K562 (cell line): ENCODE data around the gene CHD5. TPM values are rescaled to one million over a fixed set of nuclear protein-coding genes. Genes with fewer than 3 reads are reported as not detected.

Experiments used
- ATAC-seq: fragments of 200-7000 bp; cut with Tn5 transposase; 3 replicates; pipeline ENCODE4 v1.9.1; 2020; ENCODE audit warnings: moderate library complexity
- BruUV-seq: library from RNA; stranded (reverse); fragments of 400-500 nt; replicated peaks from 2 replicates; lab custom pipeline; 2021; lab: Mats Ljungman, UMichigan
- CTCF ChIA-PET: fragments of 300-600 bp; formaldehyde crosslinking; extraction: SDS; loops from one replicate; lab custom pipeline; 2021; ENCODE audit warnings: low intra/inter-chr PET ratio; lab: Yijun Ruan, JAX
- POLR2A ChIA-PET: fragments of 300-600, 350-650 bp; sonication (Branson Sonifier 250); formaldehyde crosslinking; extraction: SDS; loops from one replicate; lab custom pipeline; 2021; ENCODE audit warnings: antibody characterized with exemption, inconsistent platforms; lab: Yijun Ruan, JAX
- DNase-seq, 4 experiments: peaks; one replicate each; pipeline versions ENCODE4 v3.0.0 to v3.0.0-alpha.2; 2011 to 2018; ENCODE audit warnings: low spot score in 3 of 4, mixed read lengths in 3 of 4; ENCODE audit errors: extremely low read depth in 1 of 4
- FAIRE-seq: peaks from 2 replicates; lab custom pipeline; 2011; peaks lifted over from hg19 to GRCh38; lab: Jason Lieb, UNC
- H2AFZ ChIP-seq: 2 replicates; pipeline ENCODE4 v1.6.0; 2011; ENCODE audit warnings: low read depth, low read length, control low read depth, inconsistent platforms
- H3K27ac ChIP-seq: fragments of 200-600 bp; 3 replicates; pipeline ENCODE4 v1.8.0; 2011; ENCODE audit warnings: low read depth, mild to moderate bottlenecking, control low read depth, inconsistent platforms, low read length, moderate library complexity, mixed read lengths; ENCODE audit errors: extremely low read depth
- H3K27me3 ChIP-seq, 2 experiments: fragments of 300-600 bp in 1 of 2; 2 replicates in 1 of 2; 3 replicates in 1 of 2; pipeline versions ENCODE4 v1.6.0 to v1.8.0; 2011; ENCODE audit warnings: inconsistent platforms in 2 of 2, low read length in 2 of 2, mild to moderate bottlenecking in 1 of 2, mixed read lengths in 1 of 2, moderate library complexity in 1 of 2; ENCODE audit not compliant: control insufficient read depth in 2 of 2, insufficient read depth in 2 of 2
- H3K36me3 ChIP-seq: fragments of 300-600 bp; 3 replicates; pipeline ENCODE4 v1.8.0; 2011; ENCODE audit warnings: mild to moderate bottlenecking, low read length, inconsistent platforms; ENCODE audit not compliant: control insufficient read depth, insufficient read depth
- H3K4me1 ChIP-seq, 2 experiments: fragments of 200-600 bp in 1 of 2; replicated peaks in 1 of 2; 2 replicates in 1 of 2; 3 replicates in 1 of 2; pipeline versions ENCODE4 v1.5.1 to v1.8.0; 2011; ENCODE audit warnings: inconsistent platforms in 2 of 2, low read length in 2 of 2, mild to moderate bottlenecking in 1 of 2, mixed read lengths in 1 of 2, moderate library complexity in 1 of 2; ENCODE audit not compliant: control insufficient read depth in 2 of 2, insufficient read depth in 2 of 2
- H3K4me2 ChIP-seq: 2 replicates; pipeline ENCODE4 v1.6.1; 2011; ENCODE audit warnings: low read length, control low read depth, inconsistent platforms, mixed read lengths; ENCODE audit not compliant: insufficient read depth
- H3K4me3 ChIP-seq: fragments of 200-600 bp; sonication (generic), shearing (Covaris generic); 2 replicates; pipeline ENCODE4 v1.5.1; 2016; ENCODE audit warnings: control low read depth, inconsistent platforms
- H3K79me2 ChIP-seq: fragments of 200-600 bp; 3 replicates; pipeline ENCODE4 v1.8.0; 2011; ENCODE audit warnings: low read length, inconsistent platforms; ENCODE audit not compliant: control insufficient read depth, insufficient read depth
- H3K9ac ChIP-seq, 2 experiments: 2 replicates each; pipeline versions ENCODE4 v1.6.0 to v1.6.1; 2011; ENCODE audit warnings: low read depth in 2 of 2, low read length in 2 of 2, control low read depth in 1 of 2, inconsistent platforms in 1 of 2, mild to moderate bottlenecking in 1 of 2, mixed read lengths in 1 of 2; ENCODE audit not compliant: insufficient read depth in 1 of 2
- H3K9me1 ChIP-seq: one replicate; pipeline ENCODE4 v1.6.0; 2011; ENCODE audit warnings: inconsistent platforms, mild to moderate bottlenecking, low read length, moderate library complexity; ENCODE audit not compliant: control insufficient read depth, insufficient read depth
- H3K9me3 ChIP-seq: replicated peaks from 2 replicates; pipeline ENCODE4 v1.5.1; 2011; ENCODE audit warnings: low read depth, low read length, inconsistent platforms; ENCODE audit not compliant: control insufficient read depth, insufficient read depth
- H4K20me1 ChIP-seq: replicated peaks from 2 replicates; pipeline ENCODE4 v1.6.1; 2011; ENCODE audit warnings: low read length, inconsistent platforms, mixed read lengths; ENCODE audit not compliant: control insufficient read depth, insufficient read depth
- LCOR ChIP-seq: sonication (generic); formaldehyde crosslinking; IDR thresholded peaks from 2 replicates; pipeline ENCODE4 v1.8.0; 2022; ENCODE audit warnings: mild to moderate bottlenecking, missing genetic modification reagents
- MTA3 ChIP-seq: fragments of 450-650 bp; formaldehyde crosslinking; IDR thresholded peaks from 2 replicates; pipeline ENCODE4 v1.6.1; 2017; ENCODE audit warnings: mild to moderate bottlenecking, borderline replicate concordance
- PRPF4 ChIP-seq: fragments of 200-400 bp; formaldehyde crosslinking; IDR thresholded peaks from one replicate; pipeline ENCODE4 v1.6.1; 2017; ENCODE audit warnings: low read length, low read depth, mild to moderate bottlenecking; ENCODE audit not compliant: insufficient read depth, poor library complexity, severe bottlenecking
- RAD21 ChIP-seq, 2 experiments: fragments of 250-450 bp in 1 of 2; fragments of 450-650 bp in 1 of 2; sonication (Bioruptor Pico) in 1 of 2; formaldehyde crosslinking in 1 of 2; IDR thresholded peaks in 1 of 2; conservative IDR thresholded peaks in 1 of 2; 2 replicates each; pipeline versions ENCODE4 v1.4.0 to v1.8.0; 2020 to 2022; ENCODE audit warnings: mild to moderate bottlenecking in 2 of 2, moderate library complexity in 1 of 2
- TARDBP ChIP-seq: fragments of 450-650 bp; IDR thresholded peaks from 2 replicates; pipeline ENCODE4 v1.6.1; 2016
- ZNF644 ChIP-seq: fragments of 200-800 bp; sonication (Bioruptor generic); IDR thresholded peaks from 2 replicates; pipeline ENCODE4 v1.6.1; 2016; ENCODE audit warnings: low read depth, missing genetic modification characterization, missing compliant biosample characterization
- ZNF668 ChIP-seq: fragments of 250-450 bp; sonication (Bioruptor Pico); IDR thresholded peaks from 2 replicates; pipeline ENCODE4 v1.8.0; 2022; ENCODE audit warnings: mild to moderate bottlenecking, inconsistent platforms
- WGBS: fragments of 100-300 bp; shearing (Covaris generic); methylation state at CpG from one replicate; pipeline ENCODE4 v1.1.6; 2016; ENCODE audit warnings: low coverage, mixed read lengths; ENCODE audit not compliant: insufficient coverage; ENCODE audit errors: missing lambda C conversion rate; 5-methylcytosine and 5-hydroxymethylcytosine counted together
- in situ Hi-C: fragments of 300-500 bp; cut with MboI; formaldehyde crosslinking; loops from 4 replicates; pipeline ENCODE4 v1.15.0; 2018; ENCODE audit warnings: inconsistent platforms, mixed read lengths
- intact Hi-C: fragments of 100-400 bp; cut with micrococcal nuclease; formaldehyde crosslinking; loops from 2 replicates; pipeline ENCODE4 v1.14.2; 2022
- polyA plus RNA-seq, 8 experiments: library from polyadenylated mRNA; depleted of rRNA in 4 of 8; stranded (reverse) in 5 of 8; unstranded in 3 of 8; fragments of >200 nt; fragmentation: Nextera tagmentation in 2 of 8; fragmentation: Illumina TruSeq in 1 of 8; extraction: Ambion mirVana in 2 of 8; extraction: Trizol in 1 of 8; gene quantifications; 2 replicates each; pipeline versions ENCODE4 v1.2.1 to v1.2.3, GENCODE V29; 2011 to 2014; ENCODE audit warnings: inconsistent platforms in 1 of 8, missing spikeins in 1 of 8
- total RNA-seq, 7 experiments: library from RNA; depleted of rRNA in 6 of 7; stranded (reverse); fragments of >200 nt in 6 of 7; fragmentation: Illumina TruSeq in 2 of 7; extraction: Trizol in 2 of 7; gene quantifications; 2 replicates each; pipeline versions ENCODE4 v1.2.1 to v1.2.3, GENCODE V29; 2011 to 2021; ENCODE audit warnings: low replicate concordance in 1 of 7
- TF ChIP-seq, protein P1 (sequence below): sonication (generic); formaldehyde crosslinking; IDR thresholded peaks from 2 replicates; pipeline ENCODE4 v1.8.0; 2023; ENCODE audit warnings: missing genetic modification reagents, mild to moderate bottlenecking, borderline replicate concordance
- TF ChIP-seq, protein P2 (sequence below): IDR thresholded peaks from 3 replicates; pipeline ENCODE4 v1.6.1; 2011; ENCODE audit warnings: borderline replicate concordance, mild to moderate bottlenecking, moderate library complexity; ENCODE audit not compliant: insufficient read length; ENCODE audit errors: extremely low read depth
- TF ChIP-seq, protein P3 (sequence below): sonication (generic); formaldehyde crosslinking; IDR thresholded peaks from 2 replicates; pipeline ENCODE4 v1.8.0; 2022; ENCODE audit warnings: mild to moderate bottlenecking, missing genetic modification reagents

The CHD5 gene
- total and polyA plus RNA-seq, 9 of the 15 experiments (the other 6 are each of a cell fraction or from before 2014, with no cell fraction given), result 0.03 to 0.52 (median 0.11) TPM; not detected in 2

DNA sequence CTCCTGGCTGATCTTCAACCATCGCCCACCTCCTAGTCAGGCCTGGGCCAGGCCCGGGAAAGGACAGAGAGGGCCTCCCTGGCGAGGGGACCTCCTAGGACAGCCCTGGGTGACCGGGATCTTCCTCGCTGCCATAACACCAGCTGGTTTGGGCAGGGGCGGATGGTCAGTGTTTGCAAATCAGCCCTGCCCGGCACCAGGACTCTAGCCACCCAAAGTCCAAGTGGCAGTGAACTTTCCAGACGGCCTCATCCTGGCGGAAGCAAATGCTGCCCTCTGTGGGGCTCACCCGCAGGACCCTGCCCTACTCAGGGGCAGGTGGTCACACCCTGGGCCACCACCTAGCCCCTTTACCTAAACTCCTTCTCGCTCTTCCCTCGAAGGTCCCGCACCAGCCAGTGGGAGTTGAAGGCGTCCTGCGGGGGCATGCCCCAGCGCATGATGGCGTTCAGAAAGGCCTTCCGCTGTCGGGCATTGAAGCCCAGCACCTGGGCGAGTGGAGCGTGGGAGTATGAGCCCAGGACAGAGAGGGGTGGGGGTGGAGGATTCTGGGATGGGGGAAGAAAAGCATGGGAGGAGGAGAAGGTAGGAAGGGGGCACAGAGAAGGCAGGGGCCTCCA, 55.3 kb downstream of the CHD5 start:
- POLR2A ChIA-PET, result interaction anchor here (0.6 to 1.5 kb wide), 3 partner anchors 8 to 74 kb away, joined by 4 to 7 read pairs (median 6); no protein-coding TSS in a partner anchor
- CTCF ChIA-PET, result no interaction called here
- Histone ChIP-seq H3K9me1 (peaks cover 3% of the 10 kb centered on the region), H3K79me2 (no peaks in the 10 kb centered on the region), H3K27me3 (peaks cover 24 to 58% of the 10 kb centered on the region in 2 experiments), H3K4me3 (no peak overlapping the region), H3K9ac (peak overlapping the region in 1 of 2 experiments; percentile 40; a peak in 1 of 4 replicates), H3K27ac (no peak overlapping the region), H3K4me1 (peaks cover 0 to 51% of the 10 kb centered on the region in 2 experiments; a peak in 3 of 5 replicates), H3K4me2 (no peak overlapping the region), H3K36me3 (no peaks in the 10 kb centered on the region), H4K20me1 (peaks cover 5% of the 10 kb centered on the region; the same call in 1 of the 2 replicates), H2AFZ (no peak overlapping the region), H3K9me3 (no peaks in the 10 kb centered on the region)
- DNase-seq, result no peak
- intact Hi-C loops, result no loop called here
- TF ChIP-seq, protein P1, sequence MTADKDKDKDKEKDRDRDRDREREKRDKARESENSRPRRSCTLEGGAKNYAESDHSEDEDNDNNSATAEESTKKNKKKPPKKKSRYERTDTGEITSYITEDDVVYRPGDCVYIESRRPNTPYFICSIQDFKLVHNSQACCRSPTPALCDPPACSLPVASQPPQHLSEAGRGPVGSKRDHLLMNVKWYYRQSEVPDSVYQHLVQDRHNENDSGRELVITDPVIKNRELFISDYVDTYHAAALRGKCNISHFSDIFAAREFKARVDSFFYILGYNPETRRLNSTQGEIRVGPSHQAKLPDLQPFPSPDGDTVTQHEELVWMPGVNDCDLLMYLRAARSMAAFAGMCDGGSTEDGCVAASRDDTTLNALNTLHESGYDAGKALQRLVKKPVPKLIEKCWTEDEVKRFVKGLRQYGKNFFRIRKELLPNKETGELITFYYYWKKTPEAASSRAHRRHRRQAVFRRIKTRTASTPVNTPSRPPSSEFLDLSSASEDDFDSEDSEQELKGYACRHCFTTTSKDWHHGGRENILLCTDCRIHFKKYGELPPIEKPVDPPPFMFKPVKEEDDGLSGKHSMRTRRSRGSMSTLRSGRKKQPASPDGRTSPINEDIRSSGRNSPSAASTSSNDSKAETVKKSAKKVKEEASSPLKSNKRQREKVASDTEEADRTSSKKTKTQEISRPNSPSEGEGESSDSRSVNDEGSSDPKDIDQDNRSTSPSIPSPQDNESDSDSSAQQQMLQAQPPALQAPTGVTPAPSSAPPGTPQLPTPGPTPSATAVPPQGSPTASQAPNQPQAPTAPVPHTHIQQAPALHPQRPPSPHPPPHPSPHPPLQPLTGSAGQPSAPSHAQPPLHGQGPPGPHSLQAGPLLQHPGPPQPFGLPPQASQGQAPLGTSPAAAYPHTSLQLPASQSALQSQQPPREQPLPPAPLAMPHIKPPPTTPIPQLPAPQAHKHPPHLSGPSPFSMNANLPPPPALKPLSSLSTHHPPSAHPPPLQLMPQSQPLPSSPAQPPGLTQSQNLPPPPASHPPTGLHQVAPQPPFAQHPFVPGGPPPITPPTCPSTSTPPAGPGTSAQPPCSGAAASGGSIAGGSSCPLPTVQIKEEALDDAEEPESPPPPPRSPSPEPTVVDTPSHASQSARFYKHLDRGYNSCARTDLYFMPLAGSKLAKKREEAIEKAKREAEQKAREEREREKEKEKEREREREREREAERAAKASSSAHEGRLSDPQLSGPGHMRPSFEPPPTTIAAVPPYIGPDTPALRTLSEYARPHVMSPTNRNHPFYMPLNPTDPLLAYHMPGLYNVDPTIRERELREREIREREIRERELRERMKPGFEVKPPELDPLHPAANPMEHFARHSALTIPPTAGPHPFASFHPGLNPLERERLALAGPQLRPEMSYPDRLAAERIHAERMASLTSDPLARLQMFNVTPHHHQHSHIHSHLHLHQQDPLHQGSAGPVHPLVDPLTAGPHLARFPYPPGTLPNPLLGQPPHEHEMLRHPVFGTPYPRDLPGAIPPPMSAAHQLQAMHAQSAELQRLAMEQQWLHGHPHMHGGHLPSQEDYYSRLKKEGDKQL, result no peak
- TF ChIP-seq TARDBP, result no peak
- TF ChIP-seq ZNF644 (tag), result no peak
- TF ChIP-seq, protein P2, sequence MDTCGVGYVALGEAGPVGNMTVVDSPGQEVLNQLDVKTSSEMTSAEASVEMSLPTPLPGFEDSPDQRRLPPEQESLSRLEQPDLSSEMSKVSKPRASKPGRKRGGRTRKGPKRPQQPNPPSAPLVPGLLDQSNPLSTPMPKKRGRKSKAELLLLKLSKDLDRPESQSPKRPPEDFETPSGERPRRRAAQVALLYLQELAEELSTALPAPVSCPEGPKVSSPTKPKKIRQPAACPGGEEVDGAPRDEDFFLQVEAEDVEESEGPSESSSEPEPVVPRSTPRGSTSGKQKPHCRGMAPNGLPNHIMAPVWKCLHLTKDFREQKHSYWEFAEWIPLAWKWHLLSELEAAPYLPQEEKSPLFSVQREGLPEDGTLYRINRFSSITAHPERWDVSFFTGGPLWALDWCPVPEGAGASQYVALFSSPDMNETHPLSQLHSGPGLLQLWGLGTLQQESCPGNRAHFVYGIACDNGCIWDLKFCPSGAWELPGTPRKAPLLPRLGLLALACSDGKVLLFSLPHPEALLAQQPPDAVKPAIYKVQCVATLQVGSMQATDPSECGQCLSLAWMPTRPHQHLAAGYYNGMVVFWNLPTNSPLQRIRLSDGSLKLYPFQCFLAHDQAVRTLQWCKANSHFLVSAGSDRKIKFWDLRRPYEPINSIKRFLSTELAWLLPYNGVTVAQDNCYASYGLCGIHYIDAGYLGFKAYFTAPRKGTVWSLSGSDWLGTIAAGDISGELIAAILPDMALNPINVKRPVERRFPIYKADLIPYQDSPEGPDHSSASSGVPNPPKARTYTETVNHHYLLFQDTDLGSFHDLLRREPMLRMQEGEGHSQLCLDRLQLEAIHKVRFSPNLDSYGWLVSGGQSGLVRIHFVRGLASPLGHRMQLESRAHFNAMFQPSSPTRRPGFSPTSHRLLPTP, result no peak
- TF ChIP-seq ZNF668 (CRISPR knock-in tag), result no peak
- no peak for TF ChIP-seq PRPF4
- TF ChIP-seq MTA3, result no peak
- TF ChIP-seq, protein P3, sequence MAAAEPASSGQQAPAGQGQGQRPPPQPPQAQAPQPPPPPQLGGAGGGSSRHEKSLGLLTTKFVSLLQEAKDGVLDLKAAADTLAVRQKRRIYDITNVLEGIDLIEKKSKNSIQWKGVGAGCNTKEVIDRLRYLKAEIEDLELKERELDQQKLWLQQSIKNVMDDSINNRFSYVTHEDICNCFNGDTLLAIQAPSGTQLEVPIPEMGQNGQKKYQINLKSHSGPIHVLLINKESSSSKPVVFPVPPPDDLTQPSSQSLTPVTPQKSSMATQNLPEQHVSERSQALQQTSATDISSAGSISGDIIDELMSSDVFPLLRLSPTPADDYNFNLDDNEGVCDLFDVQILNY (CRISPR knock-in tag), result no peak
- TF ChIP-seq RAD21 (CRISPR knock-in tag; conservative IDR thresholded peaks at IDR 0.05 in 1 of 2, IDR thresholded peaks at IDR 0.05 in 1 of 2), result no peak
- TF ChIP-seq LCOR (CRISPR knock-in tag), result no peak
- no TSS peak for BruUV-seq
- 20% methylated on average over 18 of the region's 21 CpGs for WGBS
- no peak for FAIRE-seq
- ATAC-seq, result no peak
- in situ Hi-C loops, result no loop called here
